HG02678 (cell line): ENCODE measurements around the gene LRCH2.
"Not testable (repeated sequence)": the region's sequence is repeated elsewhere in the genome, so short reads cannot be mapped to it uniquely, and the experiment has no call there.

ENCODE experiments used
- ATAC-seq: cut with Tn5 transposase; IDR thresholded peaks from one replicate; pipeline ENCODE4 v1.9.1; 2021; ENCODE audit warnings: mild to moderate bottlenecking, moderate library complexity; ENCODE audit not compliant: unreplicated experiment

LRCH2 gene

GRCh38 chrX:115233497-115234455, at the start of gene LRCH2:
TSS of gene LRCH2 (minus strand) at chrX:115234096. CDS start at chrX:115234041, 55 bp downstream.
- ATAC-seq = no peak

GRCh38 chrX:115269051-115269683, 35.3 kb upstream of the LRCH2 start:
- ATAC-seq = no peak

GRCh38 chrX:115268421-115268820, 34.5 kb upstream of the LRCH2 start:
- no peak for ATAC-seq

GRCh38 chrX:115266300-115266699, 32.4 kb upstream of the LRCH2 start:
- ATAC-seq = no peak

GRCh38 chrX:115264009-115264408, 30.1 kb upstream of the LRCH2 start:
- no peak for ATAC-seq

- no peak for ATAC-seq
Observed at GRCh38 chrX:115261148-115261547, 27.3 kb upstream of the LRCH2 start.

- no peak for ATAC-seq
Observed at GRCh38 chrX:115260330-115260729, 26.4 kb upstream of the LRCH2 start.

- ATAC-seq = no peak
Observed at GRCh38 chrX:115259238-115259875, 25.5 kb upstream of the LRCH2 start.

- no peak for ATAC-seq
Observed at GRCh38 chrX:115257711-115258110, 23.8 kb upstream of the LRCH2 start.

- no peak for ATAC-seq
Observed at GRCh38 chrX:115255003-115255402, 21.1 kb upstream of the LRCH2 start.

GRCh38 chrX:115251458-115252233, 17.8 kb upstream of the LRCH2 start:
- no peak for ATAC-seq

- ATAC-seq = no peak
Observed at GRCh38 chrX:115237056-115237455, 3.2 kb upstream of the LRCH2 start.

GRCh38 chrX:115236560-115236959, 2.7 kb upstream of the LRCH2 start:
- ATAC-seq = no peak

- no peak for ATAC-seq
Observed at GRCh38 chrX:115234461-115234860, 565 bp upstream of the LRCH2 start.

GRCh38 chrX:115232933-115233496, 881 bp downstream of the LRCH2 start:
- no peak for ATAC-seq

- ATAC-seq = no peak
Observed at GRCh38 chrX:115229337-115230003, 4.4 kb downstream of the LRCH2 start.

- ATAC-seq = no peak
Observed at GRCh38 chrX:115226929-115227328, 7.0 kb downstream of the LRCH2 start.

GRCh38 chrX:115217346-115217745, 16.6 kb downstream of the LRCH2 start:
- not testable (repeated sequence) for ATAC-seq

GRCh38 chrX:115214605-115215004, 19.3 kb downstream of the LRCH2 start:
- no peak for ATAC-seq

- no peak for ATAC-seq
Observed at GRCh38 chrX:115214151-115214550, 19.7 kb downstream of the LRCH2 start.
